Measurements from ENCODE around the gene ZNF736.
"Not testable (repeated sequence)": the region's sequence is repeated elsewhere in the genome, so short reads cannot be mapped to it uniquely, and the experiment has no call there.

Gene ZNF736
- total RNA-seq: 47.0 to 62.3 reads per million in 2 experiments

DNA sequence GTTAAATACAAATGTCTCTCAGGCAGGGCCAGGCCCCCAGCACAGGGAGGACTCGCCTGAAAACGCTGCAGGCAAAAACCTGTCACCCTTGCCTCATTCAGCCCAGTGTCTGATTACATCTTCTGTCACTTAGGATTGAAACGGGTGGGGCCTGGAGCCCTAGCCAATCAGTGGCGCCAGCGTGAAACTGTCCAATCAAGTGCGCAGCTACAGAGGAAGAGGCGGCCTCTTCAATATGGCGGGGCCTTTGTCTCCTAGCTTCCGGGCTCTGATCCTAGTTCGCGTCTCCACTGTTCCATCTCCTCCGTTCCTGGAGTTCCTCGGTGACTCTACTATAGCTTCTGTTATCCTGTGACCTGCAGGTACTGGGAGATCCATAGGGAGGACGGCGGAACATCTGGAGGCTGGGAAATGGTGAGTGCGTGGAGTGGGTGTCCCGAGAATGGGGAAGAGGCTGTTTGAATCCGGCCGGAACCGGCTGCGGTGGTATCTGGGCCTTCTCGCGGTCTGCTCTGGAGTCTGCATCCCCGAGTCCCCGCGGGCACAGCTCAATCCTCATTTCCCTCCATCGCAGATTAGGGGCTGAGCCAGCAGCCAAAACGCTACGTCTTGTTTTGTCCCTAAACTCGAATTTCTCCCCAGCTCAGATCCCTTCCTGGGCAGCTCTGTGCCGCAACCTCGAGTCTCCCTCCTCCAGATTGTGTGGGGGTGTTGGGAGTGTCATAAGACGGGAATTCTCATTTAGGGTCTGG is at the start of gene ZNF736:
Gene ZNF736 (plus strand): TSS at position 222 of the 752 bp plus-strand sequence. CDS start 190 bp downstream, at position 412.
- peak; percentile 84 for DNase-seq (ENCODE audit: low read depth)

DNA sequence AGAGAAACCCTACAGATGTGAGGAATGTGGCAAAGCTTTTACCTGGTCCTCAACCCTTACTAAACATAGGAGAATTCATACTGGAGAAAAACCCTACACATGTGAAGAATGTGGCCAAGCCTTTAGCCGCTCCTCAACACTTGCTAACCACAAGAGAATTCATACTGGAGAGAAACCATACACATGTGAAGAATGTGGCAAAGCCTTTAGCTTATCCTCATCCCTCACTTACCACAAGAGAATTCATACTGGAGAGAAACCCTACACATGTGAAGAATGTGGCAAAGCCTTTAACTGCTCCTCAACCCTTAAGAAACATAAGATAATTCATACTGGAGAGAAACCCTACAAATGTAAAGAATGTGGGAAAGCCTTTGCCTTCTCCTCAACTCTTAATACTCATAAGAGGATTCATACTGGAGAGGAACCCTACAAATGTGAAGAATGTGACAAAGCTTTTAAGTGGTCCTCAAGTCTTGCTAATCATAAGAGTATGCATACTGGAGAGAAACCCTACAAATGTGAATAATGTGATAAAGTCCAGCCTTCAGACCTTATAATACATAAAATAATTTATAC is 47.3 kb upstream of the ZNF736 start:
- DNase-seq (ENCODE audit: low read depth): no peak

DNA sequence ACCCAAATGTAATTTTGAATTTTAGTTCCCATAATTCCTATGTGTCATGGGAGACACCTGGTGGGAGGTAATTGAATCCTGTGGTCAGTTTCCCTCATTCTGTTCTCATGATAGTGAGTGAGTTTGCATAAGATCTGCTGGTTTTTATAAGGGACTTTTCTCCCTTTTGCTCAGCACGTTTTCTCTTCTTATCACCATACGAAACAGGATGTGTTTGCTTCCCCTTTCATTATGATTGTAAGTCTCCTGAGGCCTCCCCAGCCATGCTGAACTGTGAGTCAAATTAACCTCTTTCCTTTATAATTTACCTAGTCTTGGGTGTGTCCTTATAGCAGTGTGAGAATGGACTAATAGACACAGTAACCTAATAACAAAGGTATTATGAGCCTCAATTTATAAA is 36.1 kb upstream of the ZNF736 start:
- DNase-seq (ENCODE audit: low read depth): no peak

DNA sequence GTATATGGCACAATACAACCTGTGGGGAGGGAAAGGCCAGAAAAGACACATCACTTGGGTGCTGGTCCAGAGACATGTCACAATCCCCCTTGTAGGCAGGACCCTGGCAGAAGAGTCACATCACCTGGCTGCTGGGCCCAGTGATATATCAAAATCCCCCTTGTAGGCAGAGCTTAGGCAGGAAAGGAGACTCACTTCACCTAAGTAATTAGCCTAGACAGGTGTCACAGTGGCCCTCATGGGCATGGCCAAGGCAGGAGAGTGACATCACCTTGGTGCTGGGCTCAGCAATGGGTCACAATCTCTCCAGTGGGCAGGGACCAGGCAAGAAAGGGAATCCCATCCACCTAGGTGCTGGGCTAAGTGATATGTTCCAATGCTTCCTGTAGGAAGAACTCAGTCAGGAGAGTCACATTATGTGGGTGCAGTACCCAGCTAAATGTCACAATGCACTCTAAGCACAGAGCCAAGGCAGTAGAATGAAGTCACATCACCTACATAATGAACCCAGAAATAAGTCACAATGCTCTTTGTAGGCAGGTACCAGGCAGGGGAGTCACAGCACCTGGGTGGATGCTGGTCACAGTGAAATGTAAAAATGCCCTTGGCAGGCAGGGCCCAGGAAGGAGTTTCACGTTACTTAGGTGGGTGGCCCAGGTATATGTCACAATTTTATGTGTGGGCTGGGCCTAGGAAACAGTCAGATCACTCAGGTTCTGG is 18.9 kb upstream of the ZNF736 start:
- DNase-seq (ENCODE audit: low read depth): no peak

GRCh38 chr7:64297418-64297817 is 16.3 kb upstream of the ZNF736 start:
- not testable (repeated sequence) for DNase-seq (ENCODE audit: low read depth)

GRCh38 chr7:64300641-64301405 is 12.9 kb upstream of the ZNF736 start:
- no peak for DNase-seq (ENCODE audit: low read depth)

DNA sequence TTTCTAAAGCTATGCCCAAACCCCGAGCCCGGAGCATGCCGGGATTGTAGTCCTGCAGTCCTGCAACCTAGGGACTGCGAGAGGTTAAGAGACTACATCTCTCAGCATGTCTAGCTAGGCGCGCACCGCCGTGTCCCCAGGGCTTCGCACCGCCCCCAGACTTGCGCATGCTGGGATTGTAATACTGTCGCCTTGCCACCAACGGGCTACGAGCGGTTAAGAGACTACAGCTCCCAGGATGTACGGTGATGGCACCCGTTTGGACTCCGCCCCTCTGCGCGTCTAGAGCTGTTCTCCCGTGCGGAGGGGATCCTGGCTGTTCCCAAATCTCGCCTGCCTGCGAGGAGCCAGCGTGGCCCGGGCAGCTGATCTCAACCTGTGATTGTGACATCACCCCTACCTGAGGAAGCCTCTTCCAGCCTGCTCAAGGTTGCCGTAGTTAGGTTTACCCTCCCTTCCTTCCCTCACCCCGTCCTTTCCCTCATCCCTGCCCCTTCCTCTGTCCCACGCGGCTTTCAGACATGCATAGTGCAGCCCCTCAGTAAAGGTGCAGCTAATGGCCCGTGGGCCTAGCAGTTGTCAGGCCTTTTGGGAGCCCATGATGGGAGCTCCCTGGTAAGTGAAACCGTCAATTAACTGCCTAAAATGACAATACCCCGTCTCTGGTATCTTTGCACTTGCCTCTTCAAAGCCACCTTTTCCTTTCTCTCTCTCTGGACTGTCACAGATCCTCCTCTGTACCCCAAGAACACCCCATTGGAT is 6.3 kb upstream of the ZNF736 start:
- peak; percentile 91 for DNase-seq (ENCODE audit: low read depth)

GRCh38 chr7:64308016-64308270 is 5.8 kb upstream of the ZNF736 start:
- DNase-seq (ENCODE audit: low read depth): no peak

DNA sequence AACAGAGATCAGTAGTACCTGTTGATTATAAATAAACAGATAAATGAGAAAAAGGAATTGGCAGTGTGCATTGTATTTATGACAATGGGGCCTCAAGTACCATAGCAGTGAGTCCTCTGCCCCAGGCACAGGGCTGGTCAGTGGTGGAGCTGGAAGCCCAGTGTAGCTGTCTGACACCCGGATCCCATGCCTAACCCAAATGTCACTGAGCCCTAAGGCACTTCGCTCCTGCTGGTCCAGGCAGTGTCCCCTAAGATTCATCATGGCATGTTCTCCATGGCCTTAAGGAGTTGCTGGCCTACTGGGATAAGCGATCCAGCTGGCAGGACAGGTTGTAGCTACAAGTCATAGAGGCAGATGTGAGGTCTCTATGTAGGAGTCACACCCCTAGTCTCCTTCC is 3.3 kb upstream of the ZNF736 start:
- no peak for DNase-seq (ENCODE audit: low read depth)

GRCh38 chr7:64312826-64313225 is 935 bp upstream of the ZNF736 start:
- DNase-seq (ENCODE audit: low read depth): no peak

DNA sequence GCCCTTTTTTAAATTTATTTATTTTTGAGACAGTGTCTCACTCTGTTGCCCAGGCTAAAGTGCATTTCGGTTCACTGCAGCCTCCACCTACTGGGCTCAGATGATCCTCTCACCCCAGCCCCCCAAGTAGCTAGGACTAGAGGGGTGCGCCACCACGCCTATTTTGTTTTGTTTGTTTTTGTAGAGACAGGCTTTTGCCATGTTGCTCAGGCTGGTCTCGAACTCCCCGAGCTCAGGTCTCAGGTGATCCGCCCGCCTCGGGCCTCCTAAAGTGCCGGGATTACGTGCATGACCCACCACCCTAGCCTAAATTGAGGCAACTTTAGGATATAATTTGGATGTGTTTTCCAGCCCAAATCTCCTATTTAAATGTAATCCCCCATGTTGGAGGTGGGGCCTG is 805 bp downstream of the ZNF736 start:
- no peak for DNase-seq (ENCODE audit: low read depth)

GRCh38 chr7:64316031-64316742 is 2.4 kb downstream of the ZNF736 start:
- not testable (repeated sequence) for DNase-seq (ENCODE audit: low read depth)

DNA sequence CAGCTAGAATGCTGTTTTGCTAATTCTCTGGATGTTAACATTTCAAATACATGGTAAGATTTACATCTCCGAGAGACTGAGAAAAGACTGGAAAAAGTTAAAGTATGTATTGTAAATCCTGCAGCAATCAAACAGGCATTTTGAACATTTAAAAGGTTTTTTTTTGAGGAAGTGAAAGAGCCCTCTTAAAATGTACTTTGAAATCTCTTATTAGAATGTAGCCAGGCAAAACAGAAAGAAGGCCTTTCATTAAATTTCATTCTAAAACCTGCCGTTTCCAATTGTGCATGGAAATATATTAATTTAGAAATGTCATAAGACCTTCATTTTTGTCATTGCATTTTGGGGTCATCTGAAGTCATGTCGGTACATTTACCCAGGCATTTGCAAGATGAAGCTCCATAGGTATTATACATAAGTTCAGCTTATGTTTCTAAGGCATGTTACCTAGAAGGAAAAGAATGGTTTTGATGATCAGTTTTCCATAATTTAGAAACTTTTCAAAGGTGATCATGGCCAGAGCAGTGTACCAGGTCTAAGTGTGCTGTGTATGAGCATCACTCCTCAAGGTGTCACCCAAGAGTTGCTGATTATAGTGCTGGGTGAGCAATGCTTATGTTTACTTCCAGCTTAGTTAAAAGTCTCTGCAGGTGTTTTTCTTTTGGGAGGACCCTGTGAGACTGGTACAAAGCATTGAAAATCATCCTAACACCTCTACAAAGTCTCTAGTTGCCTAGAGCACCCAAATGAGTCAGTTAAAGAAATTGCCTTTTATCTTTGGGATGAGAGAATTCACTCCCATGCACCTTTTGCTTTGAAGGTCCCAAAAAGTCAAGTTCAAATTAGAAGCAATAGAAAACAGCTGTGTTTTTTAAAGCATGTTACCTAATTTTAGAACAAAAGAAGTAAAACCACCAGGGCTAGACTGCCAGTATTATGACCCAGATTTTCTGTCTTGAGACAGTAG is 7.1 kb downstream of the ZNF736 start:
- DNase-seq (ENCODE audit: low read depth): no peak

DNA sequence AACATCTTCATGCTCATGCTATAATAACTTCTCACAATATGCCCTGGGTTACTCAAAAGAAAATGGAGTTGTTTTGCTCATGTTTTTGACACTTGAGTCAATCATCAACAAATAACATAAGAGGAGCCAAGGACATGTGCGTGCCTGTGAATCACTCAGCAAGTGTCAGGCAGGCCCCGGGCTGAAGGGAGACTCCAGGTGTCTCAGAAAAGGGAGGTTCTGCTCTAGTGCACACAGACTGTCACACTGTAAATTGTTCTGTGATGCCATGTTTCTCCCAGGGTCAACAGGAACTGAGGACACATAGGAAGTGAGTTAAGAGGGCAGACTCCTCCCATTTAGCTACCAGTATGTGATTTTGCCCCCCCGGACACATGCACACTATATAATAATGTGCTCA is 10.4 kb downstream of the ZNF736 start:
- not testable (repeated sequence) for DNase-seq (ENCODE audit: low read depth)

GRCh38 chr7:64348713-64349210 is 35.0 kb downstream of the ZNF736 start:
- DNase-seq (ENCODE audit: low read depth): not testable (repeated sequence)

GRCh38 chr7:64359543-64359942 is 45.8 kb downstream of the ZNF736 start:
- DNase-seq (ENCODE audit: low read depth): no peak

GRCh38 chr7:64371116-64371515 is 57.4 kb downstream of the ZNF736 start:
- DNase-seq (ENCODE audit: low read depth): no peak

DNA sequence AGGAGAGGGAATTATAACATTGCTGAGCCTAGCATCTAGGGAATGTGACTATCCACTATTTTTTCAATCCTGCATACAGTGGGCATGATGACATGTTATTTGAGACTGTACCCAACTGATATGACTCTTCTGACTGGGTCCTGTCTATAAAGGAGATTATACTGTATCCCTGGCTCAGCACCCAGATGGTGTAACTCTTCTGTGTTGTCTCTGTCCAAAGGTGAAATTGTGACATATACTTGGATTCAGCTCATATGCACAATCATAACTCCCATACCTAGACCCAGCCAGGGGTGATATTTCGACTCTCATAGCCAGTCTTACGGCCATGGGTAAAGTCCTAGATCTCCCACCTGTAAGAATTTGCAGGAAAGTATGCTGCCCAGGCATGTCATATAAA is 59.3 kb downstream of the ZNF736 start:
- DNase-seq (ENCODE audit: low read depth): no peak

- no peak for DNase-seq (ENCODE audit: low read depth)
These were observed 86.6 kb downstream of the ZNF736 start for GRCh38 chr7:64400401-64400800.
